HL-60 (cell line): Measurements from ENCODE around the gene MLYCD.

Experiments
- CTCF ChIP-seq: IDR thresholded peaks from one replicate; pipeline ENCODE4 v1.5.1; 2011; ENCODE audit warnings: low read length, control low read depth, inconsistent platforms; ENCODE audit not compliant: insufficient read depth
- GABPA ChIP-seq: IDR thresholded peaks from 2 replicates; pipeline ENCODE4 v1.6.1; 2012; ENCODE audit warnings: low read depth
- POLR2AphosphoS5 ChIP-seq: IDR thresholded peaks from 2 replicates; pipeline ENCODE4 v1.6.1; 2012; ENCODE audit warnings: low read depth
- REST ChIP-seq: IDR thresholded peaks from 2 replicates; pipeline ENCODE4 v1.6.1; 2012; ENCODE audit warnings: low read depth; ENCODE audit not compliant: insufficient replicate concordance

DNA sequence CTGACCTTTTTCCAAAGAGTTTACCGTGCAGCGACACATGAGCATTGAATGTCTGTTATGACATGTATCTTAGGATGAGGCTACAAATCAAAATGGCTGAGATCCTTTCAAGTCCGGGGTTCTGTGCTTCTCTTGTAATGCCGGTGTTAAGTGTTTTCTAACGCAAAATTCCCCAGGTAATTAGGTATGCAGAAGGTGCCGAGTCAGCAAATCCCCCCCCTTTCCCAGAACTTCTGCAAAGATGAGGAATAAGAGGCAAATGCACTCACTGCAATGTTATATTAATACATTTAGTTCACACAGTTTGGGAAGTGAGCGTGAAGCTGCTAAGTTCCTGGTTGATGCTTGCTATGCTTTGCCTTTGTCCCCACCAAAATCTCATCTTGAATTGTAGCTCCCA, 36.3 kb upstream of the MLYCD start:
- TF ChIP-seq CTCF (no peak), POLR2AphosphoS5 (no peak), GABPA (no peak), REST (no peak)
